ENCODE results near the gene ADAMTSL4. TPM values are rescaled to one million over a fixed set of nuclear protein-coding genes. Genes with fewer than 3 reads are reported as not detected.
"Not testable (repeated sequence)": the region's sequence is repeated elsewhere in the genome, so short reads cannot be mapped to it uniquely, and the experiment has no call there.

The ADAMTSL4 gene
- total and polyA plus RNA-seq, 2 donors (not counting 3 experiments of a cell fraction or from before 2014, with no cell fraction given): 0.73 to 1.0 TPM

DNA sequence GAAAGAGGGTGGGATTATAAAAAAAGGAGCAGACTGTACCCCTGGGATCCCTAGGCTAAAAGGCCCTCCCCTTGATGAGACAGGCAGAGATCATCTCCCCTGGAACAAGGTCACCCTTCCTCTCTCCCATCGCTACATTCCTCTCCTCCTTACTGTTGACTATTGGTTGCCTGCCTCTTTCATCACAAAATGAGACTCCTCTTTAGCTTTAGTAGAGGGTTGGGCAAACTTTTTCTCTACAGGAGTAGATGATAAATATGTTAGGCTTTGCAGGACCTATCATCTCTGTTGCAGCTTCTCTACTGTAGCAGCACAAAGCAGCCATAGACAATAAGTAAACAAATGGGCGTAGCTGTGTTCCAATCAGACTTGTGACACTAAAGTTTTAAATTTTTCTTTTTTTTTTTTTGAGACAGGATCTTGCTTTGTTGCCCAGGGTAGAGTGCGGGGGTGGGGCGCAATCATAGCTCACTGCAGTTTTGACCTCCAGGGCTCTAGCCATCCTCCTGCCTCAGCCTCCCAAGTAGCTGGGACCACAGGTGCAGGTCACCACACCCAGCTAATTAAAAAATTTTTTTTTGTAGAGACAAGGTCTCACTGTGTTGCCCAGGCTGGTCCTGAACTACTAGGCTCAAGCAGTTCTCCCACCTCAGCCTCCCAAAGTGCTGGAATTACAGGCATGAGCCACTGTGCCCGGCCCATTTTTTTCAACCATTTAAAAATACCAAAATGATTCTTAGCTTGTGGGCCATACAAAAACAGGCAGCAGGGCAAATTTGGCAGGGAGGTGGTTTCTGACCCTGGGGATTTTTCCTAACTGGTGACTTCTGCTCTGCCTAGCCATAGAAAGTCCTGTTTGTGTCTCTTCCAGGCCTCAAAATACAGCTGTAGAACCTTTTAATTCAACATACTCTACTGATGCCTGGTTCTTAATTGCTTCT lies 15.1 kb downstream of the ADAMTSL4 start:
- intact Hi-C loops (cut with micrococcal nuclease): loop anchor here (5.0 kb wide), 1 partner anchor 358 kb away; no protein-coding TSS in a partner anchor
- CTCF ChIA-PET: interaction anchor here (0.9 to 13.9 kb wide), 4 partner anchors 11 to 432 kb away, joined by 3 to 288 read pairs (median 94); partner anchors contain the start of gene MCL1
- Histone ChIP-seq H3K4me1 (ENCODE audit: control insufficient read depth, extremely low read depth, insufficient read depth, low read length) (peaks cover 68% of the 10 kb centered on the region), H3K4me2 (ENCODE audit: insufficient read depth, low read length) (no peak overlapping the region), H3K79me2 (ENCODE audit: control insufficient read depth, insufficient read depth, low read length) (peaks cover 8% of the 10 kb centered on the region), H3K9me3 (replicated peaks; ENCODE audit: control insufficient read depth, insufficient read depth, low read length) (no peaks in the 10 kb centered on the region), H2AFZ (ENCODE audit: low read depth, low read length) (no peak overlapping the region), H3K4me3 (replicated peaks in 1 of 3; ENCODE audit: insufficient read depth in 1 of 3, low read depth in 1 of 3, low read length in 3 of 3) (no peak overlapping the region), H3K9ac (replicated peaks; ENCODE audit: extremely low read depth, insufficient read depth, low read length) (no peak overlapping the region), H3K27ac (ENCODE audit: insufficient read depth, low read depth, low read length) (peak overlapping the region; percentile 99), H3K36me3 (ENCODE audit: control insufficient read depth in 2 of 2, extremely low read depth in 1 of 2, insufficient read depth in 2 of 2, low read length in 2 of 2) (no peaks in the 10 kb centered on the region), H3K27me3 (ENCODE audit: control insufficient read depth in 2 of 2, insufficient read depth in 2 of 2, low read length in 2 of 2) (no peaks in the 10 kb centered on the region), H4K20me1 (replicated peaks; ENCODE audit: control insufficient read depth, extremely low read depth, insufficient read depth, low read length) (no peaks in the 10 kb centered on the region), H3K9me1 (replicated peaks; ENCODE audit: control insufficient read depth, extremely low read depth, insufficient read depth, low read length) (no peaks in the 10 kb centered on the region)
- no peak for FAIRE-seq
- POLR2A ChIA-PET: interaction anchor here (0.8 to 1.4 kb wide), 4 partner anchors 10 to 391 kb away, joined by 3 to 6 read pairs (median 4); partner anchors contain the start of gene MCL1
- no peak for DNase-seq (ENCODE audit: low read depth, low spot score)
- BruUV-seq (replicated peaks): no TSS peak
- dilution Hi-C loops (cut with MboI; ENCODE audit: extremely low pct_ligation_motif_present, low sequenced_read_pairs): no loop called here
- TF ChIP-seq POLR2A (IDR thresholded peaks at IDR 0.05; ENCODE audit: low read depth, low read length): no peak
- no peak for TF ChIP-seq POLR2AphosphoS5 (IDR thresholded peaks at IDR 0.05; ENCODE audit: insufficient read depth, low read depth, low read length)
- TF ChIP-seq, protein P1, sequence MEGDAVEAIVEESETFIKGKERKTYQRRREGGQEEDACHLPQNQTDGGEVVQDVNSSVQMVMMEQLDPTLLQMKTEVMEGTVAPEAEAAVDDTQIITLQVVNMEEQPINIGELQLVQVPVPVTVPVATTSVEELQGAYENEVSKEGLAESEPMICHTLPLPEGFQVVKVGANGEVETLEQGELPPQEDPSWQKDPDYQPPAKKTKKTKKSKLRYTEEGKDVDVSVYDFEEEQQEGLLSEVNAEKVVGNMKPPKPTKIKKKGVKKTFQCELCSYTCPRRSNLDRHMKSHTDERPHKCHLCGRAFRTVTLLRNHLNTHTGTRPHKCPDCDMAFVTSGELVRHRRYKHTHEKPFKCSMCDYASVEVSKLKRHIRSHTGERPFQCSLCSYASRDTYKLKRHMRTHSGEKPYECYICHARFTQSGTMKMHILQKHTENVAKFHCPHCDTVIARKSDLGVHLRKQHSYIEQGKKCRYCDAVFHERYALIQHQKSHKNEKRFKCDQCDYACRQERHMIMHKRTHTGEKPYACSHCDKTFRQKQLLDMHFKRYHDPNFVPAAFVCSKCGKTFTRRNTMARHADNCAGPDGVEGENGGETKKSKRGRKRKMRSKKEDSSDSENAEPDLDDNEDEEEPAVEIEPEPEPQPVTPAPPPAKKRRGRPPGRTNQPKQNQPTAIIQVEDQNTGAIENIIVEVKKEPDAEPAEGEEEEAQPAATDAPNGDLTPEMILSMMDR (IDR thresholded peaks at IDR 0.05; ENCODE audit: extremely low read depth in 1 of 2, insufficient read depth in 1 of 2, low read depth in 1 of 2, low read length in 2 of 2): no peak
- TF ChIP-seq EZH2 (IDR thresholded peaks at IDR 0.05; ENCODE audit: borderline replicate concordance, low read depth, low read length, severe bottlenecking): no peak
- TF ChIP-seq JUN (IDR thresholded peaks at IDR 0.05; ENCODE audit: borderline replicate concordance, insufficient read depth, insufficient read length, low read depth): no peak
- TF ChIP-seq FOS (IDR thresholded peaks at IDR 0.05; ENCODE audit: borderline replicate concordance, insufficient read depth, low read length): no peak
- TF ChIP-seq, protein P2, sequence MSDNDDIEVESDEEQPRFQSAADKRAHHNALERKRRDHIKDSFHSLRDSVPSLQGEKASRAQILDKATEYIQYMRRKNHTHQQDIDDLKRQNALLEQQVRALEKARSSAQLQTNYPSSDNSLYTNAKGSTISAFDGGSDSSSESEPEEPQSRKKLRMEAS (IDR thresholded peaks at IDR 0.05; ENCODE audit: insufficient read depth, insufficient read length): no peak
- no peak for TF ChIP-seq MYC (IDR thresholded peaks at IDR 0.05; ENCODE audit: low read depth, low read length)
- TF ChIP-seq GATA2 (IDR thresholded peaks at IDR 0.05; ENCODE audit: insufficient read depth, insufficient read length, low read depth, low read length): no peak

DNA sequence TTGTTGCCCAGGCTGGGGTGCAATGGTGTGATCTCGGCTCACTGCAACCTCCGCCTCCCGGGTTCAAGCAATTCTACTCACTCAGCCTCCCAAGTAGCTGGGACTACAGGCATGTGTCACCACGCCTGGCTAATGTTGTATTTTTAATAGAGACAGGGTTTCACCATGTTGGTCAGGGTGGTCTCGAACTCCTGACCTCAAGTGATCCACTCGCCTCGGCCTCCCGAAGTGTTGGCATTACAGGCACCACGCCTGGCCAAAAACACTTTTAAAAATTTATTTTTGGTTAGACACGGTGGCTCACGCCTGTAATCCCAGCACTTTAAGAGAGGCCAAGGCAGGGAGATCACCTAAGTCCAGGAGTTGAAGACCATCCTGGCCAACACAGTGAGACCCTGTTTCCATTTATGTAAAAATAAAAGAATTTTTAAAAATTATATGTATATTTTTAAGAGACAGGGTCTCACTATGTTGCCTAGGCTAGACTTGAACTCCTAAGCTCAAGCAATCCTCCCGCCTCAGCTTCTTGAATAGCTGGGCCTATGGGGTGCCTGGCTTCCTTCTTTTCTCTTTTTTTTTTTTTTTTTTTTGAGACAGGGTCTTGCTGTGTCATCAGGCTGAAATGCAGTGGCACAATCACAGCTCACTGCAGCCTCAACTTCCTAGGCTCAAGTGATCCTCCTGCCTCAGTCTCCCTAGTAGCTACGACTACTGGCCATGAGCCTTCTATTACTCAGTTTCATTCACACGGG lies 16.2 kb downstream of the ADAMTSL4 start:
- DNase-seq (ENCODE audit: low read depth, low spot score); H3K9me3 ChIP-seq (replicated peaks; ENCODE audit: control insufficient read depth, insufficient read depth, low read length); H3K4me3 ChIP-seq (replicated peaks in 1 of 3; ENCODE audit: insufficient read depth in 1 of 3, low read depth in 1 of 3, low read length in 3 of 3); H2AFZ ChIP-seq (ENCODE audit: low read depth, low read length); FAIRE-seq; H3K36me3 ChIP-seq (ENCODE audit: control insufficient read depth in 2 of 2, extremely low read depth in 1 of 2, insufficient read depth in 2 of 2, low read length in 2 of 2); H3K4me2 ChIP-seq (ENCODE audit: insufficient read depth, low read length); H3K79me2 ChIP-seq (ENCODE audit: control insufficient read depth, insufficient read depth, low read length); H3K27ac ChIP-seq (ENCODE audit: insufficient read depth, low read depth, low read length); H3K9me1 ChIP-seq (replicated peaks; ENCODE audit: control insufficient read depth, extremely low read depth, insufficient read depth, low read length); dilution Hi-C loops (cut with MboI; ENCODE audit: extremely low pct_ligation_motif_present, low sequenced_read_pairs); H3K27me3 ChIP-seq (ENCODE audit: control insufficient read depth in 2 of 2, insufficient read depth in 2 of 2, low read length in 2 of 2); H3K9ac ChIP-seq (replicated peaks; ENCODE audit: extremely low read depth, insufficient read depth, low read length); H4K20me1 ChIP-seq (replicated peaks; ENCODE audit: control insufficient read depth, extremely low read depth, insufficient read depth, low read length); intact Hi-C loops (cut with micrococcal nuclease); BruUV-seq (replicated peaks): not testable (repeated sequence)
- CTCF ChIA-PET: interaction anchor here (8.5 to 13.9 kb wide), 2 partner anchors 10 to 53 kb away, joined by 184 to 288 read pairs; partner anchors contain the start of gene MCL1
- POLR2A ChIA-PET: interaction anchor here (0.8 to 1.4 kb wide), 3 partner anchors 11 to 390 kb away, joined by 3 to 4 read pairs (median 3); partner anchors contain the start of gene MCL1
- H3K4me1 ChIP-seq (ENCODE audit: control insufficient read depth, extremely low read depth, insufficient read depth, low read length): peaks cover 66% of the 10 kb centered on the region
